GM19193 (cell line): ENCODE data around the gene SIX2.

Experiments used
- POLR2A ChIP-seq: IDR thresholded peaks from 4 replicates; pipeline ENCODE4 v1.6.1; 2011; ENCODE audit not compliant: insufficient read depth, insufficient read length; ENCODE audit errors: extremely low read depth

Gene SIX2

DNA sequence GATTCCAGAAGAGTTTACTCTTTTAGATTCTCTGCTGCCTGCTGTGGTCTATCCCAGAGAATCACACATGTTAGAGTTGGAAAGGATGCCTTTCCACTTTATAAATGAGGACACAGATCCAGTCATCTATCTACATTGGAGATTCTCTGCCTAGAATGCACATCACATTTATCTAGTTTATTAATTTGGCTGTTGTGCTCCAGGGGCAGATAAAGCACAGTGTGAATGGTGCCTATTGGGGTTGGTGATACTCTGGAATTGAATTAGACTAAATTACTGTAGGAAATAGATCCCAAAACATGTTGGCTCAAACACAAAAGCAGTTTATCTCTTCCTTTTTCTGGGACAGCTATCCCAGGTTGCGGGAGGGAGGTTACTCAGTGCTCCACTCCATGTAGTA, 14.9 kb downstream of the SIX2 start:
- no peak for TF ChIP-seq POLR2A

DNA sequence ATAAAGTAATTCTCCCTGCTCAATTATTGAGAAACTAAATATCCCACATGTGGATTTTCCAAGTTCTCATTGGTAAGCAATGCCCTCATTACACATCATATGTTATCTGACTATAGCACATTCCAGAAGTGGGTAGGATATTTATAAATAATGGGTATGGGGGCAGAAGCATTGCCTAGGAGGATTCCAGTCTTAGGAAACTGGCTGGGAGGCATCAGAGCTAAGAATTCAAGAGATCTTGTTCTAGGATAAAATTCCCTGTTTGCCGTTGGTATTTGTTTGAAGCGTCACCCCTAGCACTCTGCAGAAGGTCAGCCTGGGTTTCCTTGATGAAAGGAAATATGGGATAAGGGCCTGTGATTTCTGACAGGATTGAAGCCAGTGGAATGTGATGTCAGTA, 20.1 kb downstream of the SIX2 start:
- TF ChIP-seq POLR2A, result no peak

DNA sequence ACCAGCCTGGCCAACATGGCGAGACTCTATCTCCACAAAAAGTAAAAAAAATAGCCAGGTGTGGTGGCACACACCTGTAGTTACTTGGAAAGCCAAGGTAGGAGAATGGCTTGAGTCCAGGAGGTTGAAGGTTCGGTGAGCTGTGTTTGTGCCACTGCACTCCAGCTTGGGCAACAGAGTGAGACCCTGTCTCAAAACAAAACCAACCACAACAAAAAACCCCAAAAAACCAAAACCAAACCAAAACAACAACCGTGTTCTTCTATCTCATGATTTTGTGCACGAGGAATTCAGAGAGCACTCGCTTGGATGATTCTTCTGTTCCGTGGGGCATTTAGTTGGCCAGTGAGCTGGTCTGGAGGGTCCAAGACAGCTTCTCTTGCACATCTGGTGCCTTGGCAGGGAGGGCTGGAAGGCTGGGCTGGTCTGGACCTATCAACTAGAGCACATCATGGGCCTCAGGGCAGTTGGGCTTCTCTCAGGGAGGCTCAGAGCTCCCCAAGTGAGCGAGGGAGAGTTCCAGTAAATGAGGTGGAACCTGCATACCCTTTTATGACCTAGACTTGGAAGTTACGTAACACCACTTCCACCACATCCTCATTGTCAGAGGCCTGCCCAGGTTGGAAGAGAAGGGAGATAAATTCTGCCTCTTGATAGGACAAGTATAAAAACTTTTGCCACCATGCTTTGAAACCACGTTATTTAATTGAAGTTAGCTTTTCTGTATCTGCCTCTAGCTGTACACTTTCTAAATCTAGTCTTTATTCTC, 25.2 kb downstream of the SIX2 start:
- TF ChIP-seq POLR2A, result no peak

DNA sequence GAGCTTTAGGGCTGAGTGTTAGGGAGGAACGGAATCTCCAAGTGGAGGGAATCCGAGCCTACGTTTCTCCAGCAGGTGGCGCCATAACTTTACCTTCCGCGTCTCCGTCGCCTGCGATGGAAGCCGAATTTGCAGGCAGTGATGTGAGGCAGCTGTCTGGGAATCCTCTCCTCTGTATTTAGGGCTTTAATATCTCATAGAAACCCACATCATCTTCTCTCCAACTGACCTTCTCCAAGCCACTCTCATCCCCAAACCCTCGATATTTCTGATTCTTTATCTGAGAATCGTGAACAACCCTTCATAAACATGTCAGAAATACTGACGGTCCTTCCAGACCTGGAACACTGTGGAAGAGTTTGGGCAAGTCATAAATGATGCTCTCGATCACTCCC, 27.5 kb downstream of the SIX2 start:
- no peak for TF ChIP-seq POLR2A

DNA sequence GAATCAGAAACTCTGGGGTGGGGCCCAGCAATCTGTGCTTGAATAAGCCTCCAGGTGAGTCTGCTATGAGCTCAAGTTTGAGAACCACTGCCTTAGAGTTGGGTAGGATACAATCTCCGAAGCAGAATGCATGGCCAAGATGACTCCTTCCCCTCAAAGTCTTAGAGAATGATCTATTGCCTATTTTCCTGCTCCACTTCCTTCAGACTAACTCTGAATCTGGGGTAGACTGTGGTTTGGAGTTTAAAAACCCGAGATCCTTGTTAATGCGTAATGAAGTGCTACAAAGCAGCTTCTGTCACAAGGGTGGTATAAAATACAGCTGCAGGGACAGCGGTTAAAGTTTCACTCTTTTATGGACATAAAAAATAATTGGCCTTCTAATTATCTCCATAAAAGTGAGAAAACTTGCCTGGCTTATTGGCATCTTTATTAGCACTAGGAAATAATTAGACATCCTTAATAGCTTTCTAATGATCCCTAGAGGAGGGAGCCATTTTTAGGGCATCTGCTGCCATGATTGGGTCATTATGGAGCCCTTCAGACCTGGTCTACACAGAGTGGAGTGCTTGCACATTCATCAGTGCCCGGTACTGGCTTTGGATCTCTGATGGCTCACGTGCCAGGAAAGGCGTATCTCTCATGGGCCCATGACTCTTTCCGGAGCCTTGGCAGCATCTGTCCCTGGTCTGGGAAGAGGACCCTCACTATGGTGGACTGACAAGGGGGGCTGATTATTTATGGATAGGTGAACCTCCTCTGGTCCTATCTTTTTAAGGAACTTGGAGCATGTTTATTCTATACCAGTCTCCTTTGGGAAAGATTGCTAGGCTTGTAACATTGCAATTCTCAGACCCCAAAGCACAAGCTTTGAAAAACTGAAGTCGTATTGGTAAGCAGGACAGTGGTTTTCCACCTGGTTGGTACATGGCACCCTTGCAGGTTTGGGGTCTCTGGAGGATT, 28.2 kb downstream of the SIX2 start:
- no peak for TF ChIP-seq POLR2A

DNA sequence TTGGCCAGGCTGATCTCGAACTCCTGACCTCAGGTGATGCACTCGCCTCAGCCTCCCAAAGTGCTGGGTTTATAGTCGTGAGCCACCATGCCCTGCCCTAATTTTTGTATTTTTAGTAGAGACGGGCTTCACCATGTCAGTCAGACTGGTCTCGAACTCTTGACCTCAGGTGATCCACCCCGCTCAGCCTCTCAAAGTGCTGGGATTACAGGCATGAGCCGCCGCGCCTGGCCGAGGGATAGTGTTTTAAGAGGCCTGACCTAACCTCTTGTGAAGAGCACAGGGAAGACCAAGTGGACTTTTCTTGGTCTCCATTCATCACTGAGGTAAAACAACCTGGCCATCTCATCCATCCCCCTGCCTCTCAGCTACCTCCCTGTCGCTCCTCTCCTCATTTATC, 29.7 kb downstream of the SIX2 start:
- TF ChIP-seq POLR2A, result no peak

DNA sequence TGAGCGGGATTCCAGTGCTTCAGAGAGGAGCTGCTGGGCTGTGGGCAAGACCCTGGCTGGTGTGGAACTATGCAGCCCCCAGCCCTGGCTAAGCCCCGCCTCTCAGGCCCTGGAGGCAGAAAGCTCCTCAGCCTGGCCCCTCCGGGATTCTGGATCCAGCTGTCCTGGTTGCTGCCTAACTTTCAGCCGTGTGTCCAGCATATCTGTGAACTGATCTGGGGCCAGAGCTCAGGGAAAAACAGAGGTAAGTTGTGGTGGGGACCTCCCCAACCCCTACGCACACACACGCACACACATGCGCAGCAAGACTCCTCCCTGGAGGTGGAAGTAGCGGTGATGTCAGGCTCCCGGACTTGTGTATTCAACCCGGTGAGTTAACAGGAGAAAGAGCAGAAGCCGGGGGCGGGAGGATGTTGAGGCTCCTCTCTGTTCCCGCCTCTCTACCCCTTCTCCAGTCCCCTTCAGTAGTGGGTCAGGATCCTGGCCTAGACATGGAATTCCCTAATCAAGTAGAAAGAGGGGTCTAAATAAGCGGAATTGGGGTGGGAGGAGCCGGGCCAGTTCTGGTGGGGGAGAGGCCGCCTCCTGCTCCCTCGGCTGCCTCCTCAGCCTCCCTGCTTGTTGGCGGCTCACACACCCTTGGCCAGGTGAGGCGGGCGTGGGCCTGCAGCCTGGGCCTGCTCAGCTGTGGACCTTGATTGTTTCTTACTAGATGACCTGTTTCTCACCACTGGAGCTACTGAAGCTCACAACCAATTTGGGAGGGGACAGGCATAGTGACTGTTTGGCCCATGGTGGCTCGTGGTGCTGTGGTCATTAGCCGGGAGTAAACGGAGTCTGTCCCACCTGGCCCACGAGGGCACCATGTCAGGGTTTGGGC, 33.4 kb downstream of the SIX2 start:
- TF ChIP-seq POLR2A, result no peak

DNA sequence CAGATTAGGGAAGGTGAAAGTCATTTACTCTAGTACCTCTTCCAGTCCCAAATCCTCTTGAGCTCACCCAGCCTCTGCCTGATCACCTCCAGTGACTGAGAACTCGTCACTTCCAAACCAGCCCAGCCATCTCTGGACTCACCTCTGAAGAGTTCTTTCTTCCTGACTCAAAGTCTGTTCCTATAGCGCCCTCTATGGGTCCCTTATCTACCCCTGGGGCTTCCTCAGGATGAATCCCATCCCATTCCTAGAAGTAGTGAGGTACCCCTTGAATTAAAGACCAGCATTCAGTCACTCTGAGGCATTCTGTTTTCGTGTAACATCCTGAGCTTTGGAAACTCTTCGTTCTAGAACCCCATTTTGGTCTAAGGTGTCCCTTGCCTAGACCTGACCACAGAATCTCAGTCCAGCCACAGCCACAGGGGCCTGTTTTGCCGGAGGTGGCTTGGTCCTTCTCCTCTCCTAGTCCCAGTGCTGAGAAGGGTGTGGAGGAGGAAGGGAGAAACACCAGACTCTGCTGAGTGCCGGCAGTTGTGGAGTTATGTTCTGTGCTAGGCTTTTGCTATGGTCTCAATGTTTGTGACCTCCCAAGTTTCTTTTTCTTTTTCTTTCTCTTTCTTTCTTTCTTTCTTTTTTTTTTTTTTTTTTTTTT, 35.1 kb downstream of the SIX2 start:
- TF ChIP-seq POLR2A, result no peak

DNA sequence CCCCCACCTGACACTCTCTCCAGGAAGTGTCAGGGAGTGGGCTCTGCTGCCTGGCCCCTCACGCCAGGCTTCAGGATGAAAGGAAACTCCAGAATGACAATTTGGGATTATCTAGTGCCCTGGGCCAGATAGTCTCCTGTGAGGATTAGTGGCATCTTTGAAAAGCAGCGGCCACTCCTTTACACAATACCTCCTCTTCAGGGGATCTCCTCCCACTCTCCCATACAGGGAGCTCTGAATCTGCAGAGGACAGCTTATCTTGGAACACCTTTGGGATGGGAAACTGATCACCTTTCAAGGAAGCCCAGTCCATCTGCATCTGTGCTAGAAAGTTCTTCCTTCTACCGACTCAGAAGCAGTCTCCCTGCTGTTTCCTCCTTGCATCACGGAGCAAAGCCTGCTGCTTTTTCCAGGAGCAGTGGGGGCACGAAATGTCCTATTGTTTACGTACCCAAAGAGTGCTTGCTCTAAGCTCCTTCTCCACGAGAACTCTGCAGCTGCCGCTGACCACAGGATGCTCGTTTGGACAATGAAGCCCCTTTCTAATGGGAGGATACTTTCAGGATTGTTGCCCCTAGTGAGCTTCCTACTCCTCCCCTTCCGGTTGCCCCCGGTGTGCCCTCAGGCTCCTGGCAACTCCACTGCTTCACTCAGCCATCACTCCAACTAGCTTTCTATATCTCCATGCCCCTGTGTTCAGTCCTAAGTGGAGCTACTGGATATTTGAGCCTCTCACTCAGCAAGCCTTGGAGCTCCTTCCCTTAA, 36.3 kb downstream of the SIX2 start:
- no peak for TF ChIP-seq POLR2A

DNA sequence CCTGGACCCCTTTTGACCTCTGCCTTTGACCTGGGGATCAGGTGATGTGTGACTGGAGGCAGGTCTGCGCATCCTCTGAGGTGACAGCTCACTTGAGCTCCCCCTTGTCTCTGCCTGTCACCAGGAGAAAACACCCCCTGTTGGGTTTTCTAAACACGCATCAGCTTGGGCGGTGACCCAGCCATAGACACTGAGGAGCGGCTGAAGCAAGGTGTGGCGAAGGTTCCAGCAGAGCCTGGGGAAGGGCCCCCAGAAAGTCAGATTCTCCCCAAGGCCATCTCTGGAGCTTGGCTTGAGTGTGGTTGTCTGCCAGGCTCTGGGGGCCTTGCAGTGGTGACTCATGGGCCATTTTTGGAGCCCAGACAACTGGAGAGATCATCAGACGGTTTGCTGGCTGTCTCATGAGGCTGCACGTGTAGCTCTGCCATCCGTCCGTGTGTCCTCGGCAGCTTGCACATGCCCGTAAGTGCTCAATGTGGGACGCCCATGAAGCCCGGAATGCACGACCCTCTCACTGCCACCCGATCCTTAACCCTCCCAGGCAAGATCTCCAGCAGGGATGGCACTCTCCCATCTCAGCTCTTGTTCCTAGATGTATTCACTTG, 38.3 kb downstream of the SIX2 start:
- no peak for TF ChIP-seq POLR2A

DNA sequence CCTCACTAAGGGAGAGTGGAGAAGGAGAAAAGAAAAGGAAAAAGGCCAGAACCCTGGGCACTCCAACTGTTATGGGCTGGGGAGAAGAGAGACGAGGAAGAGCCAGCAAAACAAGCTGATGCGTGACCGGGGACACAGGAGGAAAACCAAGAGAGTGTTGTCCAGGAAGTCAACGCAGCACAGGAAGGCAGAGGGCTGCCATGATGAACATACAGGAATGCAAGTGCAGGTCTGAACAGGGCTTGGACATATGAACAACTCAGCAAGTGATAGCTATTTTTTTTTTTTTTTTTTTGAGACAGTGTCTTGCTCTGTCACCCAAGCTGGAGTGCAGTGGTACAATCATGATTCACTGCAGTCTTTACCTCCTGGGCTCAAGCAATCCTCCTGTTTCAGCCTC, 39.3 kb downstream of the SIX2 start:
- no peak for TF ChIP-seq POLR2A

DNA sequence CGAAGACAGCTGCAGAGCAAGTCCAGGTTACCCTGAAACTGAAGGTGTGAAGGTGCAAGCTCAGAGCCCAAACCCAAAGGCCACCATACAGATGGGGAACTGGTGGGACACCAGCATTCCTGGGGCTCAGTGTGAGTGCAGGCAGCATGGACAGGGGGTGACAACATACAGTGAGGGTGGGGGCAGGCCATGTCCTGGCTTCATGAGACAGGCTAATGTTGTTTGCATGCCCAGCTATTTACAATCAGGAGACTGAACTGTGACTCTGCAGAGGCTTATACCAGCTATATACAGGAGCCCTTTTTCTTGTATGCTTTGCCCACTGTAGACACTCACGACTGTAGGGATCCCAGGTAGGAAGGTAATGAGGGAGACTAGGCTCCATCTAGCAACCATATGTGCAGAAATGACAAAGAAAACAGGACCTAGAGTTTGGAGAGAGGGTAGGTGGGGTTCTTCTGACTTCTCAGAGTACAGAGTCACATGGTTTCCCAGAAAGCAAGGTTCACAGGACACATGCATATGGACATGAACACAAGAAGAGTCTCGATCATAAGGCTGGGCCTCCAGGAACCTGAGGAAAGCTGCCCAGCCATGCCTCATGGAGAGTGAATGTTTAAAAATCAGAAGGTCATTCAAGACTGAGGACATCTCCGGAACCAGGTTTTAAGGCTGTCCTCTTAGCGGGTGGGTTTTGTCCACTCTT, 41.4 kb downstream of the SIX2 start:
- no peak for TF ChIP-seq POLR2A

DNA sequence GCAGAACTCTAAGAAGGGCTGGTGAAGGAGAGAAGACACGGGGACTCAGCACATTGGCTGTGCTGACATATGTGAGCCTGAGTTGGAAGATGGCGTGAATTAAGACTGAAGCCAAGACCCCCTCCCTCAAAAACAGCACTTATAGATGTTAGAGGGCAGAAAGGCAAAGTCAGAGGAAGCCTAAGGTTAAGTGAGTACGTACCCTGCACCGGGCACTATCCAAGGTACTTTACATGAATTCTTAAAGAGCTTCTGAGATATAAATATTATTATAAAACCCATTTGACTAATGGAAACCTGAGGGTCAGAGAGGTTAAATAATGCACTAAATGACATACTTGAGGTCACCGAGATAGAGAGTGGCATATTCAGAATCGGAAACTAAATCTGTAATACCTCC, 42.2 kb downstream of the SIX2 start:
- TF ChIP-seq POLR2A, result no peak
